GM12878 (cell line): ENCODE data around the gene PTPRB.

Experiments used
- ATF3 ChIP-seq: IDR thresholded peaks from 2 replicates; pipeline ENCODE4 v1.6.1; 2011; ENCODE audit warnings: low read depth, mild to moderate bottlenecking, low read length, moderate library complexity, borderline replicate concordance; ENCODE audit errors: extremely low read depth
- CREM ChIP-seq: IDR thresholded peaks from 2 replicates; pipeline ENCODE4 v1.6.1; 2014; ENCODE audit warnings: antibody characterized with exemption, low read depth
- CTCF ChIP-seq, 3 experiments: IDR thresholded peaks in 2 of 3; conservative IDR thresholded peaks in 1 of 3; 2 replicates each; pipeline ENCODE4 v1.5.1; 2011; ENCODE audit warnings: low read depth in 3 of 3, low read length in 3 of 3, mild to moderate bottlenecking in 3 of 3, control low read depth in 2 of 3, moderate library complexity in 2 of 3, inconsistent platforms in 1 of 3, mixed read lengths in 1 of 3; ENCODE audit not compliant: control insufficient read depth in 2 of 3, insufficient read depth in 1 of 3; ENCODE audit errors: extremely low read depth in 1 of 3
- ETV6 ChIP-seq, 2 experiments: fragments of 450-650 bp in 1 of 2; IDR thresholded peaks in 1 of 2; conservative IDR thresholded peaks in 1 of 2; 2 replicates each; pipeline ENCODE4 v1.6.1; 2014; ENCODE audit warnings: antibody characterized with exemption in 1 of 2, borderline replicate concordance in 1 of 2, low read depth in 1 of 2, mild to moderate bottlenecking in 1 of 2, moderate library complexity in 1 of 2
- HDAC6 ChIP-seq: fragments of 200-600 bp; sonication (generic); IDR thresholded peaks from one replicate; pipeline ENCODE4 v1.8.0; 2017; ENCODE audit warnings: antibody characterized with exemption; ENCODE audit not compliant: unreplicated experiment
- MXI1 ChIP-seq: fragments of 150-350 bp; IDR thresholded peaks from 2 replicates; pipeline ENCODE4 v1.6.1; 2011; ENCODE audit warnings: low read depth, mild to moderate bottlenecking, inconsistent platforms, low read length, improper control_type of control experiment
- RAD21 ChIP-seq: IDR thresholded peaks from 2 replicates; pipeline ENCODE4 v1.6.1; 2011; ENCODE audit warnings: mild to moderate bottlenecking, low read depth, low read length, moderate library complexity; ENCODE audit not compliant: insufficient read depth
- SUZ12 ChIP-seq: fragments of 200-600 bp; sonication (generic); IDR thresholded peaks from one replicate; pipeline ENCODE4 v1.6.1; 2018; ENCODE audit warnings: antibody characterized with exemption, mild to moderate bottlenecking; ENCODE audit not compliant: unreplicated experiment
- ZNF274 ChIP-seq: IDR thresholded peaks from one replicate; pipeline ENCODE4 v1.8.0; 2011; ENCODE audit not compliant: insufficient read length, insufficient read depth

GRCh38 chr12:70609739-70610491, 27.3 kb downstream of the PTPRB start:
- TF ChIP-seq MXI1 (no peak), ZNF274 (no peak), RAD21 (no peak), HDAC6 (no peak), ATF3 (no peak), ETV6 (conservative IDR thresholded peaks at IDR 0.05 in 1 of 2, IDR thresholded peaks at IDR 0.05 in 1 of 2; ENCODE audit: borderline replicate concordance in 1 of 2, low read depth in 1 of 2) (no peak), CTCF (IDR thresholded peaks at IDR 0.05 in 2 of 3, conservative IDR thresholded peaks at IDR 0.05 in 1 of 3; ENCODE audit: control insufficient read depth in 2 of 3, extremely low read depth in 1 of 3, insufficient read depth in 1 of 3, low read depth in 3 of 3, low read length in 3 of 3) (no peak), CREM (no peak), SUZ12 (no peak)
